ENCODE measurements around the gene EEF1AKMT3. TPM values are rescaled to one million over a fixed set of nuclear protein-coding genes. Genes with fewer than 3 reads are reported as not detected.

Gene EEF1AKMT3
- total and polyA plus RNA-seq, 2 donors = 1.3 to 2.4 TPM

DNA sequence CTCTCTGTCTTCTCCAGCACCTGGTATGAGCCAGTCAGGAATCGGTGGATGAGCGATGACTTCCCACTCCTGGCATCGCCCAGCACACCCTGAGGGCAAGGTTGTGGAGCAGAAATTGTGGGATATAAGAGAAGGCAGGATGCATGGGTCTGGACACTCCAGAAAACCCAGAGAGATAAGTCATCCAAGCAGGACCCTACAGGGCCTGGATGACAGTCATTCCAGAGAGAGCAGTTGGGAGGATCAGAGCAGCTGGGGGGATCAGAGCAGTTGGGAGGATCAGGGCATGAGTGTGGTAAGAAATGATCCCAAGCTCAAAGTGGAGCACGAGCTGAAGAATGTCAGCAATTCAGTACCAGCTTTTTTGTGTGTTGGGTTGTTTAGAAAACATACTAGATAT lies 37.8 kb upstream of the EEF1AKMT3 start:
- H3K4me3 ChIP-seq (ENCODE audit: low read length in 2 of 2) = no peak overlapping the region
- H3K4me1 ChIP-seq (ENCODE audit: control insufficient read depth in 2 of 2, insufficient read depth in 2 of 2, low read length in 2 of 2) = peaks cover 2 to 12% of the 10 kb centered on the region in 2 donors
- H3K27me3 ChIP-seq (ENCODE audit: control insufficient read depth in 2 of 2, insufficient read depth in 1 of 2, low read length in 1 of 2) = peaks cover 0 to 22% of the 10 kb centered on the region in 2 donors
- WGBS = 96% methylated on average over 4 of the region's 4 CpGs
- H3K9me3 ChIP-seq (ENCODE audit: control insufficient read depth in 2 of 2, insufficient read depth in 1 of 2, low read length in 1 of 2) = no peaks in the 10 kb centered on the region
- no peak for DNase-seq (ENCODE audit: low read depth in 6 of 9, low spot score in 9 of 9)
- peaks cover 57 to 77% of the 10 kb centered on the region in 2 donors for H3K36me3 ChIP-seq (ENCODE audit: control insufficient read depth in 2 of 2, insufficient read depth in 2 of 2, low read length in 1 of 2)
- H3K27ac ChIP-seq (ENCODE audit: low read depth in 1 of 2, low read length in 1 of 2) = no peak overlapping the region

- Histone ChIP-seq H3K9me3 (ENCODE audit: control insufficient read depth in 2 of 2, insufficient read depth in 1 of 2, low read length in 1 of 2) (no peaks in the 10 kb centered on the region), H3K27ac (ENCODE audit: low read depth in 1 of 2, low read length in 1 of 2) (no peak overlapping the region), H3K36me3 (ENCODE audit: control insufficient read depth in 2 of 2, insufficient read depth in 2 of 2, low read length in 1 of 2) (peaks cover 54 to 74% of the 10 kb centered on the region in 2 donors), H3K4me3 (ENCODE audit: low read length in 2 of 2) (no peak overlapping the region), H3K27me3 (ENCODE audit: control insufficient read depth in 2 of 2, insufficient read depth in 1 of 2, low read length in 1 of 2) (peaks cover 0 to 22% of the 10 kb centered on the region in 2 donors), H3K4me1 (ENCODE audit: control insufficient read depth in 2 of 2, insufficient read depth in 2 of 2, low read length in 2 of 2) (peaks cover 5 to 19% of the 10 kb centered on the region in 2 donors)
- 89% methylated on average over 8 of the region's 8 CpGs for WGBS
- DNase-seq (ENCODE audit: low read depth in 6 of 9, low spot score in 9 of 9) = no peak
Measured at GRCh38 chr12:57735198-57735855, 37.1 kb upstream of the EEF1AKMT3 start.

DNA sequence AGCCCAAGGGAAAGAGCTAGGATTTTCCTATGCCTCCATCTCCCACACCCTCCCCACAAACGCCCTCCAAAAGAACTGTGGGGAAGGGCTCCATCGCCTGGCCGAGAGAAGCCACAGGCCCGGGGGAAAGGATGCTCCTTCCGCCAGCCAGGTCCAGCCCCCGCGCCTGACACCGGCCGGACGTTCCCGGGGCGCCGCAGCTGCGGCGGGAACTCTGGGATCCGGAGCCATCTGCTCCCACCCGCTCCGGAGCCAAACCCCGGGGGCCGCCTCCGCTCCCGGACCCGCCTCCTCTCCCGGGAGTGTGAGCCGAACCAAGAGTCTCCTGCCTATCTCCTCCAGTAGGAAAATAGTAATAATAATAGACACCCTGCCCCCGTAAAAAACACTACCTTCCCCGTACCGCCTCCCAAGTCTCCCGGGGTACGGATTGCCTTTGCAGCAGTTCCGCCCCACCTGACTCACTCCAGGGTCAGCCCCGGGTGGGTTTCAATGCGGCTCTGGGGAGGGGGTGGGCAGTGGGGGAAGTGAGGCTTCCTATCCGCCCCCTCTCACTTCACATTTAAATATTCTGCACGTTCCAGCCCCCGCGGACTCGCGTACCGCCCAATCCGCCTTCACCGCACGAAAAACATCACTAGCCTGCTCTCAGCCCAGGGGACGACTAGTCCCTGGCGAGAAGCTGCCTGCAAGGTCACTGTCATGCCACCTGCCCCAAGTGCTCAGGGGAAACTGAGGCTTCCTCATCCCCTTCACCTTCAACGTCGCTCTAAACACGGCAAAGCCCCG lies 36.3 kb upstream of the EEF1AKMT3 start:
- no peak for DNase-seq (ENCODE audit: low read depth in 6 of 9, low spot score in 9 of 9)
- WGBS = 95% methylated on average over 49 of the region's 49 CpGs
- Histone ChIP-seq H3K4me1 (ENCODE audit: control insufficient read depth in 2 of 2, insufficient read depth in 2 of 2, low read length in 2 of 2) (peaks cover 13 to 27% of the 10 kb centered on the region in 2 donors), H3K27ac (ENCODE audit: low read depth in 1 of 2, low read length in 1 of 2) (no peak overlapping the region), H3K27me3 (ENCODE audit: control insufficient read depth in 2 of 2, insufficient read depth in 1 of 2, low read length in 1 of 2) (peaks cover 0 to 22% of the 10 kb centered on the region in 2 donors), H3K9me3 (ENCODE audit: control insufficient read depth in 2 of 2, insufficient read depth in 1 of 2, low read length in 1 of 2) (no peaks in the 10 kb centered on the region), H3K4me3 (ENCODE audit: low read length in 2 of 2) (no peak overlapping the region), H3K36me3 (ENCODE audit: control insufficient read depth in 2 of 2, insufficient read depth in 2 of 2, low read length in 1 of 2) (peaks cover 46 to 66% of the 10 kb centered on the region in 2 donors)

DNA sequence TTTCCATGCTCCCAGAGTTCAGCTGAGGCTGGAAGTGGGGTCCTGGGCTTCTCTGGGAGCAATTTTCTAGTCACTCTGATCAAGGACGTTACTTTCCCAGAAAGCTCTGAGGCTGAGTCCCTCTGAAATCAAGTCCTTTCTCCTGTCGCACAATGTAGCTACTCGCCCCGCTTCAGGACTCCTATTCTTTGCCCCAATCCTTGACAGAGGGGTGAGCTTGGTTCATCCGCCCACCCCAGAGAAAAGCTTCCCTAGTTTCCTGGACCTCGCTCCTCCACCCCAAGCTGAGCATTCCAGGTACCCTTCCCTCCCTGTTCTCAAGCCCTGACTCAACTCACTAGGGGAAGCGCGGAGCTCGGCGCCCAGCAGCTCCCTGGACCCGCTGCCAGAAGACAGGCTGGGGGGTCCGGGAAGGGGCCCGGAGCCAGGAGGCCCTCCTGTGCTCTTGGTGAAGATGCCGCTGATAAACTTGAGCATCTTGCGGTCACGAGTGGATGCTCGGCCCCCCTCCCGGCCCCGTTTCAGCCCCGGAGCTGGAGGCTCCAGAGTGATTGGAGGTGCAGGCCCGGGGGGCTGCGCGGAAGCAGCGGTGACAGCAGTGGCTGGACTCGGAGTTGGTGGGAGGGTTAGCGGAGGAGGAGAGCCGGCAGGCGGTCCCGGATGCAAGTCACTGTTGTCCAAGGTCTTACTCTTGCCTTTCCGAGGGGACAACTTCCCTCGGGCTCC lies 35.5 kb upstream of the EEF1AKMT3 start:
- Histone ChIP-seq H3K4me1 (ENCODE audit: control insufficient read depth in 2 of 2, insufficient read depth in 2 of 2, low read length in 2 of 2) (peaks cover 17 to 35% of the 10 kb centered on the region in 2 donors), H3K27me3 (ENCODE audit: control insufficient read depth in 2 of 2, insufficient read depth in 1 of 2, low read length in 1 of 2) (peaks cover 0 to 22% of the 10 kb centered on the region in 2 donors), H3K27ac (ENCODE audit: low read depth in 1 of 2, low read length in 1 of 2) (no peak overlapping the region), H3K9me3 (ENCODE audit: control insufficient read depth in 2 of 2, insufficient read depth in 1 of 2, low read length in 1 of 2) (no peaks in the 10 kb centered on the region), H3K36me3 (ENCODE audit: control insufficient read depth in 2 of 2, insufficient read depth in 2 of 2, low read length in 1 of 2) (peaks cover 39 to 58% of the 10 kb centered on the region in 2 donors), H3K4me3 (ENCODE audit: low read length in 2 of 2) (no peak overlapping the region)
- DNase-seq (ENCODE audit: low read depth in 6 of 9, low spot score in 9 of 9) = no peak
- 92% methylated on average over 31 of the region's 31 CpGs for WGBS

- H3K27me3 ChIP-seq (ENCODE audit: control insufficient read depth in 2 of 2, insufficient read depth in 1 of 2, low read length in 1 of 2) = peaks cover 0 to 22% of the 10 kb centered on the region in 2 donors
- no peak overlapping the region for H3K4me3 ChIP-seq (ENCODE audit: low read length in 2 of 2)
- H3K4me1 ChIP-seq (ENCODE audit: control insufficient read depth in 2 of 2, insufficient read depth in 2 of 2, low read length in 2 of 2) = peaks cover 22 to 42% of the 10 kb centered on the region in 2 donors
- H3K27ac ChIP-seq (ENCODE audit: low read depth in 1 of 2, low read length in 1 of 2) = no peak overlapping the region
- WGBS = 94% methylated on average over 110 of the region's 110 CpGs
- no peaks in the 10 kb centered on the region for H3K9me3 ChIP-seq (ENCODE audit: control insufficient read depth in 2 of 2, insufficient read depth in 1 of 2, low read length in 1 of 2)
- peaks cover 30 to 50% of the 10 kb centered on the region in 2 donors for H3K36me3 ChIP-seq (ENCODE audit: control insufficient read depth in 2 of 2, insufficient read depth in 2 of 2, low read length in 1 of 2)
- DNase-seq (ENCODE audit: low read depth in 6 of 9, low spot score in 9 of 9) = no peak
Measured at GRCh38 chr12:57737467-57738460, 34.6 kb upstream of the EEF1AKMT3 start.

- no peak within 1 kb of the TSS for H3K27ac ChIP-seq (ENCODE audit: low read depth in 1 of 2, low read length in 1 of 2)
- H3K36me3 ChIP-seq (ENCODE audit: control insufficient read depth in 2 of 2, insufficient read depth in 2 of 2, low read length in 1 of 2) = peaks cover 24 to 40% of the 10 kb centered on the region in 2 donors
- 89% methylated on average over 36 of the region's 36 CpGs for WGBS
- peaks cover 0 to 22% of the 10 kb centered on the region in 2 donors for H3K27me3 ChIP-seq (ENCODE audit: control insufficient read depth in 2 of 2, insufficient read depth in 1 of 2, low read length in 1 of 2)
- H3K9me3 ChIP-seq (ENCODE audit: control insufficient read depth in 2 of 2, insufficient read depth in 1 of 2, low read length in 1 of 2) = no peaks in the 10 kb centered on the region
- no peak for DNase-seq (ENCODE audit: low read depth in 6 of 9, low spot score in 9 of 9)
- H3K4me3 ChIP-seq (ENCODE audit: low read length in 2 of 2) = no peak within 1 kb of the TSS
- H3K4me1 ChIP-seq (ENCODE audit: control insufficient read depth in 2 of 2, insufficient read depth in 2 of 2, low read length in 2 of 2) = peaks cover 22 to 42% of the 10 kb centered on the region in 2 donors
Measured at GRCh38 chr12:57738661-57739237, 33.7 kb upstream of the EEF1AKMT3 start, which contains the start of gene AGAP2. Gene AGAP2 (minus strand): TSS chr12:57738742. CDS start chr12:57738246, 496 bp downstream.

GRCh38 chr12:57739387-57739786 lies 33.0 kb upstream of the EEF1AKMT3 start:
- no peak overlapping the region for H3K4me3 ChIP-seq (ENCODE audit: low read length in 2 of 2)
- peaks cover 26 to 48% of the 10 kb centered on the region in 2 donors for H3K4me1 ChIP-seq (ENCODE audit: control insufficient read depth in 2 of 2, insufficient read depth in 2 of 2, low read length in 2 of 2)
- H3K36me3 ChIP-seq (ENCODE audit: control insufficient read depth in 2 of 2, insufficient read depth in 2 of 2, low read length in 1 of 2) = peaks cover 18 to 34% of the 10 kb centered on the region in 2 donors
- no peak overlapping the region for H3K27ac ChIP-seq (ENCODE audit: low read depth in 1 of 2, low read length in 1 of 2)
- no peaks in the 10 kb centered on the region for H3K9me3 ChIP-seq (ENCODE audit: control insufficient read depth in 2 of 2, insufficient read depth in 1 of 2, low read length in 1 of 2)
- WGBS = 89% methylated on average over 7 of the region's 7 CpGs
- DNase-seq (ENCODE audit: low read depth in 6 of 9, low spot score in 9 of 9) = no peak
- H3K27me3 ChIP-seq (ENCODE audit: control insufficient read depth in 2 of 2, insufficient read depth in 1 of 2, low read length in 1 of 2) = peaks cover 0 to 24% of the 10 kb centered on the region in 2 donors
